Measurements from ENCODE around the gene ATXN7L1.

ATXN7L1 gene

GRCh38 chr7:105876091-105876963 lies at the start of gene ATXN7L1:
Gene ATXN7L1, minus strand, starts transcription at chr7:105876599. Its CDS starts 41 bp downstream, at chr7:105876558.
- DNase-seq (ENCODE audit: low read depth) = peak; percentile 89

GRCh38 chr7:105926131-105926530 lies 49.7 kb upstream of the ATXN7L1 start:
- no peak for DNase-seq (ENCODE audit: low read depth)

GRCh38 chr7:105924945-105925344 lies 48.5 kb upstream of the ATXN7L1 start:
- no peak for DNase-seq (ENCODE audit: low read depth)

GRCh38 chr7:105920766-105921165 lies 44.4 kb upstream of the ATXN7L1 start:
- DNase-seq (ENCODE audit: low read depth) = no peak

- DNase-seq (ENCODE audit: low read depth) = no peak
Observed at GRCh38 chr7:105917659-105918058, 41.3 kb upstream of the ATXN7L1 start.

GRCh38 chr7:105916603-105917002 lies 40.2 kb upstream of the ATXN7L1 start:
- DNase-seq (ENCODE audit: low read depth) = no peak

GRCh38 chr7:105913947-105914346 lies 37.5 kb upstream of the ATXN7L1 start:
- no peak for DNase-seq (ENCODE audit: low read depth)

GRCh38 chr7:105911961-105912575 lies 35.7 kb upstream of the ATXN7L1 start:
- DNase-seq (ENCODE audit: low read depth) = no peak

- DNase-seq (ENCODE audit: low read depth) = no peak
Observed at GRCh38 chr7:105910172-105910571, 33.8 kb upstream of the ATXN7L1 start.

- no peak for DNase-seq (ENCODE audit: low read depth)
Observed at GRCh38 chr7:105909742-105910141, 33.3 kb upstream of the ATXN7L1 start.

- no peak for DNase-seq (ENCODE audit: low read depth)
Observed at GRCh38 chr7:105907129-105907846, 30.9 kb upstream of the ATXN7L1 start.

GRCh38 chr7:105906695-105907094 lies 30.3 kb upstream of the ATXN7L1 start:
- no peak for DNase-seq (ENCODE audit: low read depth)

- no peak for DNase-seq (ENCODE audit: low read depth)
Observed at GRCh38 chr7:105905910-105906568, 29.6 kb upstream of the ATXN7L1 start.

GRCh38 chr7:105905209-105905909 lies 29.0 kb upstream of the ATXN7L1 start:
- no peak for DNase-seq (ENCODE audit: low read depth)

GRCh38 chr7:105904064-105904463 lies 27.7 kb upstream of the ATXN7L1 start:
- no peak for DNase-seq (ENCODE audit: low read depth)

- DNase-seq (ENCODE audit: low read depth) = no peak
Observed at GRCh38 chr7:105902325-105902911, 26.0 kb upstream of the ATXN7L1 start.

- DNase-seq (ENCODE audit: low read depth) = no peak
Observed at GRCh38 chr7:105897999-105898398, 21.6 kb upstream of the ATXN7L1 start.

GRCh38 chr7:105896407-105896911 lies 20.1 kb upstream of the ATXN7L1 start:
- no peak for DNase-seq (ENCODE audit: low read depth)

- no peak for DNase-seq (ENCODE audit: low read depth)
Observed at GRCh38 chr7:105894131-105894530, 17.7 kb upstream of the ATXN7L1 start.

- no peak for DNase-seq (ENCODE audit: low read depth)
Observed at GRCh38 chr7:105892387-105892786, 16.0 kb upstream of the ATXN7L1 start.

Measured in activated T-helper 9 cell treated with anti-CD3 and anti-CD28 coated beads, Interleukin-2, amount 50 U/mL, for 16 hours (primary cell).